Muscle of leg (tissue), 11 donors: ENCODE data around the gene PKD2. TPM values are rescaled to one million over a fixed set of nuclear protein-coding genes. Genes with fewer than 3 reads are reported as not detected.
"Not testable (repeated sequence)": the region's sequence is repeated elsewhere in the genome, so short reads cannot be mapped to it uniquely, and the experiment has no call there.

ENCODE experiments used
- DNase-seq: peaks from one replicate; pipeline ENCODE4 v3.0.0; 2013
- H3K27ac ChIP-seq: one replicate; pipeline ENCODE4 v1.5.1; 2013; ENCODE audit warnings: mild to moderate bottlenecking, low read length, control low read depth
- H3K27me3 ChIP-seq: one replicate; pipeline ENCODE4 v1.6.1; 2013; ENCODE audit warnings: low read length; ENCODE audit not compliant: control insufficient read depth, insufficient read depth
- H3K36me3 ChIP-seq: one replicate; pipeline ENCODE4 v1.6.1; 2013; ENCODE audit warnings: low read length; ENCODE audit not compliant: control insufficient read depth, insufficient read depth
- H3K4me1 ChIP-seq: one replicate; pipeline ENCODE4 v1.6.1; 2013; ENCODE audit warnings: low read length; ENCODE audit not compliant: control insufficient read depth, insufficient read depth
- H3K4me3 ChIP-seq: one replicate; pipeline ENCODE4 v1.5.1; 2013; ENCODE audit warnings: low read length, control low read depth
- H3K9me3 ChIP-seq: replicated peaks from 2 replicates; pipeline ENCODE4 v1.6.1; 2013; ENCODE audit warnings: low read depth, low read length; ENCODE audit not compliant: control insufficient read depth
- whole genome bisulfite sequencing: methylation state at CpG from one replicate; pipeline ENCODE4 v1.1.5; 2013; ENCODE audit warnings: missing lambda C conversion rate; ENCODE audit not compliant: insufficient coverage; 5-methylcytosine and 5-hydroxymethylcytosine counted together
- polyA plus RNA-seq, 8 donors: library from polyadenylated mRNA; unstranded; fragments of 120-200 nt; gene quantifications; one replicate each; pipeline versions ENCODE4 v1.2.1 to v1.2.3, GENCODE V29; 2013; ENCODE audit warnings: inconsistent platforms in 1 of 8, low replicate concordance in 1 of 8; ENCODE audit not compliant: insufficient read length in 8 of 8, insufficient read depth in 1 of 8
- total RNA-seq: library from RNA; stranded (reverse); fragments of 120-200 nt; gene quantifications from one replicate; pipeline ENCODE4 v1.2.4, GENCODE V29; 2013

Gene PKD2
- total and polyA plus RNA-seq, 9 donors = 20.1 to 42.7 (median 28.4) TPM

DNA sequence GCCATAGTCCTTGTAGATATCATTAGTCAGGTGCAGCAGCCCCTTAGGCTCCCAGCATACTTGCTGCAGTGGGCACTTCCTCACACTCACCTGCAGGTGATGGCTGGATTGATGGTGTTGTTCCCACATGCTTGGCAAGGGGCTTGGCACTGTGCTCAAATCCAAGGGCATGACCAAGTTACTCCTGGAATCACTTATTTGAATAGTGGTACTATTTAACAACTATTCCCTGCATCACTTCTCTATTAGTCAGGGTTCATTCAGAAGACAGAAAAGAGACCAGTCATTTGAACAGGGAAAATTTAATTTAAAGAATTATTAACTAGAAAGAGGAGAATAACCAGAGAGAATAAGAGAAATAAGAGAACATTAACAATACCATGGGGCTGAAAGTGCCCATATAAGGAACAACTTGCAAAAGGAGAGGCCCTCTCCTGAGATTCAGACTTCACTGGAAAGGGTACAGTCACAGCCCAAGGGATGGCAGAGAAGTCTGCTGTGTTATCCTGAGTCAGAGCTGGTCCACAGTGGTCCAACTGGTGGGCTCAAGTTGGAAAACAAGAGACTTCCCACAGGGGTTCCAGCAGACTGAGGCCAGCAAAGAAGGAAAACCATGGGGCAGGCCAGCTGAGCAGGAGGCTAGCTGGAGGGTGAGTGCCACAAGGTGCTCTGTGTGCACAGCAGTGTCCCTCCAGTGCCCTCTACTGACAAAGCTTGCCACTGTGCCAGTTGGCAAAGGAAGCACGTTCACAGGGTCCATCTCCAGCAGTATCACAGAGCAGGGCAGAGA is 22.1 kb upstream of the PKD2 start:
- H3K9me3 ChIP-seq = no peaks in the 10 kb centered on the region
- WGBS = 11% methylated on average over 1 of the region's 1 CpG
- H3K27me3 ChIP-seq = no peaks in the 10 kb centered on the region
- no peak overlapping the region for H3K4me3 ChIP-seq
- H3K36me3 ChIP-seq = no peaks in the 10 kb centered on the region
- peak; percentile 63 for DNase-seq
- no peak overlapping the region for H3K27ac ChIP-seq
- H3K4me1 ChIP-seq = no peaks in the 10 kb centered on the region

DNA sequence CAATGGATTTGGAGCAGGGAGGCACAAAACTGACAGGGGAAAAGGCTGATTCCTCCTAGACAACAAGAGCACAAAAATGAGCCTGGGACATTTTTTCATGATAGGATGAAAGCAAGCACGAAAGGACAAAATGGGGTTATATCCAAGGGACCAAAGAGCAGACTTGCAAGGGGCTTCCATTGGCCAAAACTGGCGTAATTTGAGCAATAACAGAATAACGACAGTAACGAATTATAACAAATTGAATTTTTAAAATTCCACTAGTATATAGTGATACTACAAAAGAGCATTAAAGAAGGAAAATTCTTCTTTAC is 21.6 kb upstream of the PKD2 start:
- H3K36me3 ChIP-seq = no peaks in the 10 kb centered on the region
- H3K4me3 ChIP-seq = no peak overlapping the region
- no peak for DNase-seq
- WGBS = no CpG with 5 or more reads among the region's 4 CpGs
- H3K27ac ChIP-seq = no peak overlapping the region
- H3K27me3 ChIP-seq = no peaks in the 10 kb centered on the region
- no peaks in the 10 kb centered on the region for H3K4me1 ChIP-seq
- no peaks in the 10 kb centered on the region for H3K9me3 ChIP-seq

DNA sequence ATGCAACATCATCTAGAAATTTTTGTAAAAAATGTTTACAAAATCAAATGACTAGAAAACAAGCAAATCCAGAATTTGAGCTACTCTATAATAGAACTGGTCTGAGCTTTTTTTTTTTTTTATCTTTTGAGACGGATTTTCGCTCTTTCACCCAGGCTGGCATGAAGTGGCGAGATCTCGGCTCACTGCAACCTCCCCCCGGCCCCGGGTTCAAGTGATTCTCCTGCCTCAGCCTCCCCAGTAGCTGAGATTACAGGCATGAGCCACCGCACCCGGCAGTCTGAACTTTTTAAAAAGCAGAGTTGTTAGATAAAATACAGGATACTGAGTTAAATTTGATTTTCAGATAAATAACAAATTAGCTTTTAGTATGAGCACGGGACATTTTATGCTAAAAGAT is 20.9 kb upstream of the PKD2 start:
- Histone ChIP-seq H3K27ac (no peak overlapping the region), H3K36me3 (no peaks in the 10 kb centered on the region), H3K27me3 (no peaks in the 10 kb centered on the region), H3K9me3 (no peaks in the 10 kb centered on the region), H3K4me1 (no peaks in the 10 kb centered on the region), H3K4me3 (no peak overlapping the region)
- whole genome bisulfite sequencing = 88% methylated on average over 6 of the region's 9 CpGs
- DNase-seq = no peak

DNA sequence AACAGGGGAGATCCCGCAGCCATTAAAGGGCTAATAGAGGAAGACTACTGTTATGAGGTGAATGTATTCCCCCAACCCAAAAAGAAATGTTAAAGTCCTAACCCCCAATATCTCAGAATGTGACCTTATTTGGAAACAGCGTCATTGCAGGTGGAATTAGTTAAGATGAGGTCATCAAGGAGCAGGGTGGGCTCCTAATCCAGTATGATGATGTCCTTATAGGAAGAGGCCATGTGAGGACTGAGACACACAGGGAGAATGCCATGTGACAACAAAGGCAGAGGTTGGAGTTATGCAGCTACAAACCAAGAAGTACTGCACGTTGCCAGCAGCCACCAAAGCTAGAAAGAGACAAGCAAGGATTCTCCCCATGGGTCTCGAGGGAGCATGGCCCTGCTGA is 17.7 kb upstream of the PKD2 start:
- H3K9me3 ChIP-seq = no peaks in the 10 kb centered on the region
- 50% methylated on average over 2 of the region's 4 CpGs for WGBS
- no peak overlapping the region for H3K4me3 ChIP-seq
- H3K4me1 ChIP-seq = no peaks in the 10 kb centered on the region
- no peak overlapping the region for H3K27ac ChIP-seq
- DNase-seq = no peak
- no peaks in the 10 kb centered on the region for H3K36me3 ChIP-seq
- no peaks in the 10 kb centered on the region for H3K27me3 ChIP-seq

DNA sequence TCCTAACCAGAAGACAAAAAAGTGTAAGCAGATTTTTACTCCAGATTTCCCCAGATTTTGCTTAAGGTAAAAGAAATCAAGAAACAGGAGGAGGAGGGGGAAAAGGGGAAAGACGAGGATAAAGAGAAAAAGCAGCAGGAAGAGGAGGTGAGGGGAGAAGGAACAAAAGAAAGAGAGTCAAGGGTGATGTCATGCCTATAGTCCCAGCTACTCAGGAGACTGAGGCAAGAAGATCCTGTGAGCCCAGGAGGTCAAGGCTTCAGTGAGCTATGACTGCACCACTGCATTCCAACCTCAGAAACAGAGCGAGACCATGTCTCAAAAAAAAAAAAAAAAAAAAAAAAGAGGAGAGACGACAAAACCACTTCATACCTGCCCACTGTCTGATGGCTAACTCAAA is 12.0 kb upstream of the PKD2 start:
- DNase-seq = no peak
- no peaks in the 10 kb centered on the region for H3K27me3 ChIP-seq

DNA sequence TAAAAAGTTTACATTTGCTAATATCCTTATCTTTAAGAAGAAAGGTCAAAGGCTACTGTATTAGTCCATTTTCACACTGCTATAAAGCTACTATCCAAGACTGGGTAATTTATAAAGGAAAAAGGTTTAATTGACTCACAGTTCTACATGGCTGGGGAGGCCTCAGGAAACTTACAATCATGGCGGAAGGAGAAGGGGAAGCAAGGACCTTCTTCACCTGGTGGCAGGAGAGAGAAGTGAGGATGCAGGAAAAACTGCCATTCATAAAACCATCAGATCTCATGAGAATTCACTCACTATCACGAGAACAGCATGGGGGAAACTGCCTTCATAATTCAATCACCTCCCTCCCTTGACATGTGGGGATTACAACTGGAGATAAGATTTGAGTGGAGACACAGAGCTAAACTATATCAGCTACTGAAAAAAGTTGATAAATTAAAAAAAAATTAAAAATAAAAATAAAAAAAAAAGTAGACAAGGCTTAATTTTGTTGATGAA is 8.2 kb upstream of the PKD2 start:
- WGBS = no CpG with 5 or more reads among the region's 2 CpGs

More for the DNA sequence above, 12.0 kb upstream of the PKD2 start:
- H3K4me1 ChIP-seq = no peaks in the 10 kb centered on the region
- no peaks in the 10 kb centered on the region for H3K36me3 ChIP-seq
- 38% methylated on average over 1 of the region's 3 CpGs for WGBS
- no peak overlapping the region for H3K27ac ChIP-seq
- no peaks in the 10 kb centered on the region for H3K9me3 ChIP-seq
- no peak overlapping the region for H3K4me3 ChIP-seq

DNA sequence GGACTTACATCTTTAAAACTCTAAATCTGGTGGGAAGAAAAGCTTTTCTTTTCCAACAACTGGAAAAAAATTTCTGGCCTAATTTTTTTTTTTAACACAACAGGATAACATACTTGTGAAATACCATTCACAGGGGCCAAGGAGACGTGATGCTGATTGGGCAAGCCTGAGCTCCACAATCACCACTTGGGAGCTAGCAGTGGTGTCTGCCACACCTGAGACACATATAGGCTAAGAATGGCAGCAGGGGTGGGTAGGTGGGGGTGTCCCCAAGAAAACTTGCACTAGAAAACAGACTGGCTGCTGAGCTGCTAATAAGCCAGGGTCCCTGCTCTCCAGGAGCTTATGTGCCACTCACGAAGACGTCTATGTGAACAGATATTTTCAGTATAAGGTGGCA is 5.6 kb upstream of the PKD2 start:
- no peak for DNase-seq
- no peaks in the 10 kb centered on the region for H3K9me3 ChIP-seq
- H3K36me3 ChIP-seq = no peaks in the 10 kb centered on the region
- H3K4me3 ChIP-seq = no peak overlapping the region
- H3K27me3 ChIP-seq = no peaks in the 10 kb centered on the region
- H3K27ac ChIP-seq = no peak overlapping the region
- H3K4me1 ChIP-seq = peaks cover 4% of the 10 kb centered on the region
- WGBS = 80% methylated on average over 1 of the region's 3 CpGs

More for the DNA sequence above, 8.2 kb upstream of the PKD2 start:
- H3K9me3 ChIP-seq, H3K4me1 ChIP-seq, H3K27ac ChIP-seq, H3K4me3 ChIP-seq, H3K36me3 ChIP-seq, DNase-seq, H3K27me3 ChIP-seq: not testable (repeated sequence)

DNA sequence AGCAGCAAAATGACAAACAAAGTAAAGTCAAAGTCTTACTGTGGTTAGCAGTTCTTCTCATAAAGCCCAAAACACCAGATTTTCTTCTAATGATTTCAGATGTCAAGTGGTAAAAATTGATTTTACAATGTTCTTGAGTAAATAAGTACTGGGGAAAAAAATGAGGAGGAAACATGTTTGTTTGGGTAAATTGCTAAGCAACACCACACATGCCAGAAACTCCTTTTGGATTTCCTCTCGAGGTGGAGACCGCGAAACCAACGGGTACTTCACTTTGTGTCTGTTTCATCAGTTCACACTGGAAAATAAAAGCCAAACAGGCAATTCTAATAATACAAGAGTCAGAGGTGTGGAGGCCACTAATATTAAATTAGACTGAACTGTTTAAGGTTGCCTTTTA is 4.6 kb upstream of the PKD2 start:
- Histone ChIP-seq H3K4me3 (no peak overlapping the region), H3K27me3 (no peaks in the 10 kb centered on the region), H3K9me3 (no peaks in the 10 kb centered on the region), H3K27ac (no peak overlapping the region), H3K36me3 (no peaks in the 10 kb centered on the region), H3K4me1 (peaks cover 7% of the 10 kb centered on the region)
- no peak for DNase-seq
- whole genome bisulfite sequencing = no CpG with 5 or more reads among the region's 4 CpGs

DNA sequence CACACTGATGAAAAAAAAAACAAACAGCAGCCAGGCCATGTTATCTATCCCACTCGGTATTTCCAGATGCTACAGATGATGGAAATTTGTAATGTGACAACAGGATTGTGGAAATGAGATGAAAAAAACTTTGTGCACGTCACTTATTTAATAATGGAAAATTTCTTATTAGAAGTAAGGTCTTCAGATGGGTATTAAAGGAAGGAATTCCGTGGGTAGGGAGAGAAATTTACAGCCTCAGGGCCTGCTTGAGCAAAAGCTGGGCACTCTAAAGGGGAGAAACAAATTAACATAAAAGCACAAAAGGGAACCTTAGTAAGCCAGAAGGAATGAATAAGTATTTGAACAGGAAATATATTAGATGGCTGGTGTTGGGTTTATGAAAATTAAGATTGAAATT is 4.2 kb upstream of the PKD2 start:
- Histone ChIP-seq H3K27me3 (no peaks in the 10 kb centered on the region), H3K36me3 (no peaks in the 10 kb centered on the region), H3K4me3 (no peak overlapping the region), H3K27ac (no peak overlapping the region), H3K9me3 (no peaks in the 10 kb centered on the region), H3K4me1 (peaks cover 7% of the 10 kb centered on the region)
- no CpG with 5 or more reads among the region's 3 CpGs for WGBS
- no peak for DNase-seq

DNA sequence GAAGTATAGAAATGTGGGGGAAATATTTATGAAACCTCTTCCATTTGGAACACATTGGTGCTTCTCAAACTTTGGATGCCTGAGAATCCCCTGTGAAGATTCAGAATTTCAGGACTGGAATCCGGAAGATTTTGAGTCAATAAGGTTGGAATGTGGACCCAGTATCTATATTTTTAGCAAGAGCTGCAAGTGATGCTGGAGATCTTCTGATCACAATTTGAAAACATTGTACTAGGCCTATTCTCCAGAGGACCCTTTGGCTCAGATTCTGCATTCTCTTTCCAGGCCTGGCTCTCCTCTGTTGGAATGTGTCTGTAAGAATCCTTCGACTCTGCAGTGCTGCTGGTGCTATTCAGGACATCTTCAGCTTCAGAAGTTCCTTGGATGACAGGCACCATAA is 2.4 kb upstream of the PKD2 start:
- Histone ChIP-seq H3K27me3 (no peaks in the 10 kb centered on the region), H3K27ac (no peak overlapping the region), H3K36me3 (no peaks in the 10 kb centered on the region), H3K4me3 (no peak overlapping the region), H3K4me1 (peaks cover 7% of the 10 kb centered on the region), H3K9me3 (no peaks in the 10 kb centered on the region)
- DNase-seq = peak; percentile 83
- WGBS = 0% methylated on average over 1 of the region's 2 CpGs

DNA sequence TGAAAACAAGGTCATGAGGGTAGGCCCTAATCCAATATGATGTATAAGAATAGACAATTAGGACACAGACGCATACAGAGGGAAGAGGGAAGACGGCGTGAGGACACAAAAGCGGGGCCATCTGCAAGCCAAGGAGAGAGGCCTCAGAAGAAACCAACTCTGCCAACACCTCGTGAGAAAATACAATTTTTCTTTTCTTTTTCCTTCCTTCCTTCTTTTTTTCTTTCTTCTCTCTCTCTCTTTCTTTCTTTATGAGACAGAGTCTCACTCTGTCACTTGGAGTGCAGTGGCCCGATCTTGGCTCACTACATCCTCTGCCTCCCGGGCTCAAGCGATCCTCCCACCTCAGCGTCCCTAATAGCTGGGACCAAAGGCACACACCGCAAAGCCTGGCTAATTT is 1.5 kb upstream of the PKD2 start:
- DNase-seq = no peak
- H3K4me3 ChIP-seq = no peak overlapping the region
- H3K36me3 ChIP-seq = no peaks in the 10 kb centered on the region
- peaks cover 7% of the 10 kb centered on the region for H3K4me1 ChIP-seq
- H3K27ac ChIP-seq = no peak overlapping the region
- 90% methylated on average over 2 of the region's 10 CpGs for WGBS
- H3K27me3 ChIP-seq = no peaks in the 10 kb centered on the region
- no peaks in the 10 kb centered on the region for H3K9me3 ChIP-seq
